HCT116 (cell line): Measurements from ENCODE around the gene ERMAP.

ENCODE experiments used
- CTCF ChIP-seq, 3 experiments: fragments of 200-600 bp in 1 of 3; sonication (generic) in 1 of 3; IDR thresholded peaks in 2 of 3; conservative IDR thresholded peaks in 1 of 3; 2 replicates each; pipeline ENCODE4 v1.5.1; 2012 to 2017; ENCODE audit warnings: low read depth in 2 of 3, low read length in 2 of 3, antibody characterized with exemption in 1 of 3, borderline replicate concordance in 1 of 3, control low read depth in 1 of 3, mild to moderate bottlenecking in 1 of 3, mixed read lengths in 1 of 3, mixed run types in 1 of 3, moderate library complexity in 1 of 3; ENCODE audit not compliant: insufficient read depth in 1 of 3
- EZH2 ChIP-seq: fragments of 200-600 bp; sonication (generic); IDR thresholded peaks from 2 replicates; pipeline ENCODE4 v1.6.1; 2017; ENCODE audit warnings: antibody characterized with exemption, mixed run types
- POLR2A ChIP-seq: IDR thresholded peaks from 2 replicates; pipeline ENCODE4 v1.7.0; 2011; ENCODE audit warnings: borderline replicate concordance; ENCODE audit not compliant: insufficient read depth, insufficient read length; ENCODE audit errors: extremely low read depth
- POLR2AphosphoS5 ChIP-seq: IDR thresholded peaks from 2 replicates; pipeline ENCODE4 v1.6.1; 2011; ENCODE audit warnings: mild to moderate bottlenecking, low read depth, low read length, moderate library complexity
- SP1 ChIP-seq: IDR thresholded peaks from 2 replicates; pipeline ENCODE4 v1.6.1; 2012; ENCODE audit warnings: low read depth
- SRF ChIP-seq: IDR thresholded peaks from 2 replicates; pipeline ENCODE4 v1.6.1; 2012; ENCODE audit warnings: low read depth
- YY1 ChIP-seq: IDR thresholded peaks from 2 replicates; pipeline ENCODE4 v1.6.1; 2011; ENCODE audit warnings: low read length, low read depth, moderate library complexity, mild to moderate bottlenecking; ENCODE audit not compliant: insufficient replicate concordance; ENCODE audit errors: extremely low read depth

DNA sequence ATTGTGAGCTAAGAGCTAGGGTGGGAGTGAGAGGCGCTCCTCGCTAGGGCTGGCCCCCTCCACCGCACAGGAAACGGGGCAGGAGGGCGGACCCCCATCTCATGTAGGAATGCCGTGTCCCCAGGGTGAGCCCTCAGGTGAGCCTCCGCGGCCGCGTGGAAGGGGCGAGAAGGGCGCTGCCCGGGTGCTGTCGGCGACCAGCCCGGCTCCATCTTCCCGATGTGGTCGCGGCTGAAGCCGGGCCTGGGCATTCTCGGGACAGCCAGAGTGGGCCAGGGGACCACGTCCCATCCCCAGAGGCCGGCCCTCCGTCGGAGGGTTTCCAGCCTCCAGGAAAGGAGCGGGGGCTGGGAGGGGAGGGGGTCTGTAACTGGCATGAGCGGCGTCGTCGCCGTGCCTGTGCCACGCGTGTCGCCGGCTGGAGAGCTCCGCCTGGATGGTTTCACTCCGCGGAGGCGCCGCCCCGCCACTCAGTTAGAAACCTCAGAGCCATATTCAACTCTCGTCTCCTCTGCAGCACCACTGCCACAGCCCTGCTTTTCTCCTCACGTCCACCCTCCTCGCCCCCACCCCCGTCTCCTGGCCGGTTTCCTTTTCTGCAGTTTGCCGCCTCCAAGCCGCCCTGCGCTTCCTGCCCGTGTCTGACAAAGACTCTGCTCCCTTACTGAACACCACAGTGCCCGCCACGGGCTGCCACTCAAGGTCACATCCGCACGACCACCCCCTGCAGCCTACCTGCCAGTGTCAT is 31.8 kb upstream of the ERMAP start, which contains the start of gene TMEM269:
- TF ChIP-seq POLR2AphosphoS5 (no peak), EZH2 (no peak), CTCF (IDR thresholded peaks at IDR 0.05 in 2 of 3, conservative IDR thresholded peaks at IDR 0.05 in 1 of 3; ENCODE audit: borderline replicate concordance in 1 of 3, insufficient read depth in 1 of 3, low read depth in 2 of 3, low read length in 2 of 3) (no peak), POLR2A (no peak), SP1 (no peak), SRF (no peak), YY1 (no peak)
